Hepatocyte (in vitro differentiated cells): Measurements from ENCODE around the gene MAPRE3. TPM values are rescaled to one million over a fixed set of nuclear protein-coding genes. Genes with fewer than 3 reads are reported as not detected.

Experiments used
- DNase-seq: peaks from one replicate; pipeline ENCODE4 v3.0.0-alpha.2; 2016; ENCODE audit warnings: low spot score
- H2AFZ ChIP-seq: fragments of 200-600 bp; sonication (generic); 2 replicates; pipeline ENCODE4 v1.6.0; 2016; ENCODE audit warnings: antibody characterized with exemption, mild to moderate bottlenecking
- H3K27ac ChIP-seq: fragments of 200-600 bp; sonication (generic); 2 replicates; pipeline ENCODE4 v1.5.1; 2016; ENCODE audit warnings: mild to moderate bottlenecking
- H3K27me3 ChIP-seq: fragments of 200-600 bp; sonication (generic); 2 replicates; pipeline ENCODE4 v1.6.1; 2016
- H3K36me3 ChIP-seq: fragments of 200-600 bp; sonication (generic); replicated peaks from 2 replicates; pipeline ENCODE4 v1.5.1; 2016; ENCODE audit warnings: low read depth; ENCODE audit not compliant: insufficient read depth
- H3K4me1 ChIP-seq: fragments of 200-600 bp; sonication (generic); 2 replicates; pipeline ENCODE4 v1.5.1; 2016; ENCODE audit warnings: mild to moderate bottlenecking, moderate library complexity; ENCODE audit not compliant: insufficient read depth
- H3K4me2 ChIP-seq: fragments of 200-600 bp; sonication (generic); 2 replicates; pipeline ENCODE4 v1.6.0; 2016
- H3K4me3 ChIP-seq: fragments of 200-600 bp; sonication (generic); 2 replicates; pipeline ENCODE4 v1.5.1; 2016; ENCODE audit warnings: mild to moderate bottlenecking
- H3K79me2 ChIP-seq: fragments of 200-600 bp; sonication (generic); 2 replicates; pipeline ENCODE4 v1.6.0; 2017; ENCODE audit warnings: mild to moderate bottlenecking
- H3K9me2 ChIP-seq: fragments of 200-600 bp; sonication (generic); replicated peaks from 2 replicates; pipeline ENCODE4 v1.6.0; 2017; ENCODE audit warnings: mild to moderate bottlenecking; ENCODE audit not compliant: insufficient read depth
- H3K9me3 ChIP-seq: fragments of 200-600 bp; sonication (generic); 2 replicates; pipeline ENCODE4 v1.5.1; 2016; ENCODE audit warnings: low read depth, mild to moderate bottlenecking
- H4K20me1 ChIP-seq: fragments of 200-600 bp; sonication (generic); 2 replicates; pipeline ENCODE4 v1.6.0; 2016; ENCODE audit warnings: mild to moderate bottlenecking; ENCODE audit not compliant: insufficient read depth, poor library complexity, severe bottlenecking
- EZH2 ChIP-seq: fragments of 200-600 bp; sonication (generic); IDR thresholded peaks from 2 replicates; pipeline ENCODE4 v1.6.1; 2016; ENCODE audit warnings: antibody characterized with exemption, mild to moderate bottlenecking, borderline replicate concordance
- EZH2phosphoT487 ChIP-seq: fragments of 200-600 bp; sonication (generic); IDR thresholded peaks from one replicate; pipeline ENCODE4 v1.6.1; 2018; ENCODE audit warnings: antibody characterized with exemption, mild to moderate bottlenecking, low read depth, moderate library complexity; ENCODE audit not compliant: unreplicated experiment, severe bottlenecking
- WGBS: methylation state at CpG from one replicate; pipeline ENCODE4 v1.1.6; 2016; ENCODE audit warnings: low lambda C conversion rate; ENCODE audit errors: missing lambda C conversion rate; 5-methylcytosine and 5-hydroxymethylcytosine counted together
- polyA plus RNA-seq: library from polyadenylated mRNA; unstranded; fragments of >200 nt; fragmentation: Nextera tagmentation; extraction: Ambion mirVana; gene quantifications from 2 replicates; pipeline ENCODE4 v1.2.1, GENCODE V29; 2016
- total RNA-seq: library from RNA; depleted of rRNA; stranded (reverse); fragments of >200 nt; gene quantifications from 2 replicates; pipeline ENCODE4 v1.2.3, GENCODE V29; 2014
- TF ChIP-seq, protein P1 (sequence below): fragments of 200-600 bp; sonication (generic); IDR thresholded peaks from 2 replicates; pipeline ENCODE4 v1.5.1; 2016; ENCODE audit warnings: antibody characterized with exemption, mild to moderate bottlenecking; ENCODE audit not compliant: poor library complexity

MAPRE3 gene
- total and polyA plus RNA-seq, 2 experiments from 2014 or later, result 8.6 to 23.6 TPM

GRCh38 chr2:27069436-27069835, 99.0 kb downstream of the MAPRE3 start:
- Histone ChIP-seq H3K4me1 (peaks cover 18% of the 10 kb centered on the region), H3K27ac (no peak overlapping the region)

DNA sequence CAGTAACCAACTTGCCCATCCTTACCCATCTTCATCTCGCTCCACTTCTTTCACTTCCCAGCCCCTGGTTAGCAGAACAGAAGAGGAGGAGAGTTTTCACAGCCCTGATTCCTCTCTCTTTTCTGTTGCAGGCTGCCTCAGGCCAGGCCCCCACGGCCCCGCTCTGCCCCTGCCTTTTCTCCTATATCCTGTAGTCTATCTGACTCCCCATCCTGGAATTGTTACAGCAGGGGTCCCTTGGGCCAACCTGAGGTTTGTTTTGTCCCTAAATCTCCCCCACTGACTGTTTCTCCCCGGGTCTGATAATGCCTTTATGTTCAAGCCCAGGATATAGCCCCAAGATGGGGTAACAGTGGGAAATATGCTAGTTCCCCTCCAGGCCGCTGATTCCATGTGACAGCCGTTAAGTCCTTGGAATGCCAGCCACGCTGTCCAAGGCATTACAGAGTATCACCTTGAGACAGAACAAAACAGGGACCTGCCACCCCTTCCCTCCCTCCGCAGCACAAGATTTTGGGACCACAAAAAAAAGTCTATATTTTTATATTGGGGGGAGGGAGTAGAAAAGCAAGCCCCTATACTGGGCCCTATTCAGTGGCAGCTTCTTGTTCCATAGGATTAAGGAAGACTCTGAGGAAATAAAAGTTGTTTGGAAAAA, 99.7 kb downstream of the MAPRE3 start:
- Histone ChIP-seq H3K36me3 (no peaks in the 10 kb centered on the region), H4K20me1 (peaks cover 14% of the 10 kb centered on the region), H3K79me2 (peaks cover 37% of the 10 kb centered on the region), H3K4me3 (peak overlapping the region; percentile 94), H3K4me1 (peaks cover 20% of the 10 kb centered on the region), H3K9me3 (no peaks in the 10 kb centered on the region), H3K27ac (peak overlapping the region; percentile 97), H3K9me2 (no peaks in the 10 kb centered on the region), H3K27me3 (no peaks in the 10 kb centered on the region), H3K4me2 (peak overlapping the region; percentile 94), H2AFZ (no peak overlapping the region)
- TF ChIP-seq, protein P1, sequence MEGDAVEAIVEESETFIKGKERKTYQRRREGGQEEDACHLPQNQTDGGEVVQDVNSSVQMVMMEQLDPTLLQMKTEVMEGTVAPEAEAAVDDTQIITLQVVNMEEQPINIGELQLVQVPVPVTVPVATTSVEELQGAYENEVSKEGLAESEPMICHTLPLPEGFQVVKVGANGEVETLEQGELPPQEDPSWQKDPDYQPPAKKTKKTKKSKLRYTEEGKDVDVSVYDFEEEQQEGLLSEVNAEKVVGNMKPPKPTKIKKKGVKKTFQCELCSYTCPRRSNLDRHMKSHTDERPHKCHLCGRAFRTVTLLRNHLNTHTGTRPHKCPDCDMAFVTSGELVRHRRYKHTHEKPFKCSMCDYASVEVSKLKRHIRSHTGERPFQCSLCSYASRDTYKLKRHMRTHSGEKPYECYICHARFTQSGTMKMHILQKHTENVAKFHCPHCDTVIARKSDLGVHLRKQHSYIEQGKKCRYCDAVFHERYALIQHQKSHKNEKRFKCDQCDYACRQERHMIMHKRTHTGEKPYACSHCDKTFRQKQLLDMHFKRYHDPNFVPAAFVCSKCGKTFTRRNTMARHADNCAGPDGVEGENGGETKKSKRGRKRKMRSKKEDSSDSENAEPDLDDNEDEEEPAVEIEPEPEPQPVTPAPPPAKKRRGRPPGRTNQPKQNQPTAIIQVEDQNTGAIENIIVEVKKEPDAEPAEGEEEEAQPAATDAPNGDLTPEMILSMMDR, result no peak
- TF ChIP-seq EZH2phosphoT487 (no peak), EZH2 (no peak)
- DNase-seq, result no peak
- WGBS, result 82% methylated on average over 8 of the region's 8 CpGs

More at GRCh38 chr2:27069436-27069835, 99.0 kb downstream of the MAPRE3 start:
- Histone ChIP-seq H3K27me3 (no peaks in the 10 kb centered on the region), H2AFZ (no peak overlapping the region), H3K9me2 (no peaks in the 10 kb centered on the region), H3K4me3 (no peak overlapping the region), H3K36me3 (no peaks in the 10 kb centered on the region), H3K9me3 (no peaks in the 10 kb centered on the region), H3K4me2 (peak overlapping the region; percentile 94), H4K20me1 (peaks cover 14% of the 10 kb centered on the region), H3K79me2 (peaks cover 37% of the 10 kb centered on the region)
- DNase-seq, result no peak
- 95% methylated on average over 6 of the region's 6 CpGs for WGBS
- TF ChIP-seq, protein P1, result no peak
- no peak for TF ChIP-seq EZH2
- no peak for TF ChIP-seq EZH2phosphoT487

DNA sequence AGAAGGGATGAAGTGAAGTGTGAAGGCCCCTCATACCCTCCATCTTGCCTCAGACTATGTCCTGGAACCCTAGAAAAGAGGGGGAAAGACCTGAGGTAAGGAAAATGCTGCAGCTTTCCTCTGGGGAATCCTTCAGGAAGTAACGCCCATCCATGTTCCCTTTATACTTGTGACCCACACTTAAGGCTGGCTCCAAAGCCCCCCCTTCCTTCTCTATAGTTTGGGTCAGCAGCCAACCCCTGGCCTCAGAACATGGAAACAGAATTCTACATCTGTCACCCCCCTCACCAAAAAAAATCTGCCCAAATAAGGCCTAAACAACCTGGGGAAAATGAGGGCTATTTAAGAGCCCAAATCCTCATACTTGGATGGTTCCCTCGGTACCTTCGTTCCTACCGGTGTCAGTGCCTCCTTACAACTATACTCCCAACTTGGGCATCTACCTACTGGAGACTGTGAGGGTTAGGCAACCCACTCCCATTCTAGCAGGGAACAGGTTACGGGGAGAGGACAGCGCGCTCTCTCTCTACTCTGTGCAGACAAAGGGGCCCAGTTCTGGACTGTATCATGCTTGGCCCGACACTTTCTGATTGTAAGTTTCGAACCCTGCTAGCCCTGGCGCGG, 100.3 kb downstream of the MAPRE3 start:
- peak overlapping the region; percentile 94 for H3K4me2 ChIP-seq
- TF ChIP-seq EZH2, result no peak
- TF ChIP-seq, protein P1, result no peak
- TF ChIP-seq EZH2phosphoT487, result no peak
- no peaks in the 10 kb centered on the region for H3K9me3 ChIP-seq
- peak overlapping the region; percentile 77 for H2AFZ ChIP-seq
- peaks cover 23% of the 10 kb centered on the region for H3K4me1 ChIP-seq
- peak overlapping the region; percentile 94 for H3K4me3 ChIP-seq
- no peaks in the 10 kb centered on the region for H3K36me3 ChIP-seq
- H4K20me1 ChIP-seq, result peaks cover 14% of the 10 kb centered on the region
- H3K27me3 ChIP-seq, result no peaks in the 10 kb centered on the region
- DNase-seq, result no peak
- peaks cover 35% of the 10 kb centered on the region for H3K79me2 ChIP-seq
- H3K27ac ChIP-seq, result peak overlapping the region; percentile 97
- WGBS, result 12% methylated on average over 11 of the region's 11 CpGs
- H3K9me2 ChIP-seq, result no peaks in the 10 kb centered on the region
